SK-N-SH (cell line): ENCODE measurements around the gene SLC6A11. TPM values are rescaled to one million over a fixed set of nuclear protein-coding genes. Genes with fewer than 3 reads are reported as not detected.

Experiments used
- CTCF ChIA-PET: fragments of 300-600, 350-600 bp; formaldehyde crosslinking; extraction: SDS; loops from one replicate; lab custom pipeline; 2021; lab: Yijun Ruan, JAX
- POLR2A ChIA-PET: fragments of 350-600 bp; sonication (Branson Sonifier 250); formaldehyde crosslinking; extraction: SDS; loops from one replicate; lab custom pipeline; 2020; ENCODE audit warnings: antibody characterized with exemption, inconsistent platforms; lab: Yijun Ruan, JAX
- DNase-seq: peaks from one replicate; pipeline ENCODE4 v3.0.0; 2012
- H2AFZ ChIP-seq: fragments of 200-600 bp; sonication (generic); 2 replicates; pipeline ENCODE4 v1.8.1; 2016; ENCODE audit warnings: antibody characterized with exemption, mild to moderate bottlenecking, low read depth
- H3F3A ChIP-seq: fragments of 200-600 bp; sonication (generic); replicated peaks from 2 replicates; pipeline ENCODE3; 2016; ENCODE audit warnings: antibody characterized with exemption, mild to moderate bottlenecking; ENCODE audit not compliant: insufficient read depth
- H3K27ac ChIP-seq, 2 experiments: fragments of 200-500 bp in 1 of 2; fragments of 200-600 bp in 1 of 2; sonication (Bioruptor generic) in 1 of 2; sonication (generic), shearing (Covaris generic) in 1 of 2; 2 replicates each; pipeline versions ENCODE4 v1.5.1 to v1.6.1; 2014 to 2016; ENCODE audit warnings: low read depth in 2 of 2, inconsistent platforms in 1 of 2, low read length in 1 of 2, mild to moderate bottlenecking in 1 of 2, mixed read lengths in 1 of 2
- H3K27me3 ChIP-seq: fragments of 200-600 bp; sonication (generic), shearing (Covaris generic); 2 replicates; pipeline ENCODE4 v1.6.1; 2016; ENCODE audit warnings: mixed run types; ENCODE audit not compliant: insufficient read depth
- H3K36me3 ChIP-seq, 2 experiments: fragments of 200-500 bp in 1 of 2; fragments of 200-600 bp in 1 of 2; sonication (Bioruptor generic) in 1 of 2; sonication (generic) in 1 of 2; replicated peaks in 1 of 2; 2 replicates each; pipeline versions ENCODE3 to v1.5.1; 2014 to 2016; ENCODE audit warnings: low read length in 1 of 2, mild to moderate bottlenecking in 1 of 2; ENCODE audit not compliant: insufficient read depth in 2 of 2, control insufficient read depth in 1 of 2
- H3K4me1 ChIP-seq, 2 experiments: fragments of 200-500 bp in 1 of 2; fragments of 200-600 bp in 1 of 2; sonication (Bioruptor generic) in 1 of 2; sonication (generic), shearing (Covaris generic) in 1 of 2; 2 replicates each; pipeline versions ENCODE4 v1.5.1 to v1.6.1; 2014 to 2016; ENCODE audit warnings: low read depth in 1 of 2, low read length in 1 of 2, mixed run types in 1 of 2; ENCODE audit not compliant: insufficient read depth in 2 of 2, control insufficient read depth in 1 of 2
- H3K4me2 ChIP-seq: fragments of 200-600 bp; sonication (generic), shearing (Covaris generic); 2 replicates; pipeline ENCODE4 v1.6.1; 2017; ENCODE audit warnings: mixed run types
- H3K4me3 ChIP-seq, 2 experiments: fragments of 200-500 bp in 1 of 2; fragments of 200-600 bp in 1 of 2; sonication (Bioruptor generic) in 1 of 2; sonication (generic), shearing (Covaris generic) in 1 of 2; 2 replicates each; pipeline versions ENCODE4 v1.5.1 to v1.8.1; 2014 to 2016; ENCODE audit warnings: low read depth in 2 of 2, inconsistent platforms in 1 of 2, low read length in 1 of 2, mild to moderate bottlenecking in 1 of 2, mixed read lengths in 1 of 2, moderate library complexity in 1 of 2
- H3K79me2 ChIP-seq: fragments of 200-600 bp; sonication (generic); 2 replicates; pipeline ENCODE4 v1.8.1; 2017; ENCODE audit warnings: mild to moderate bottlenecking; ENCODE audit not compliant: insufficient read depth
- H3K9ac ChIP-seq: fragments of 200-600 bp; sonication (generic); 2 replicates; pipeline ENCODE4 v1.6.1; 2017; ENCODE audit warnings: mixed run types
- H3K9me2 ChIP-seq: fragments of 200-600 bp; sonication (generic); 2 replicates; pipeline ENCODE4 v1.6.1; 2017; ENCODE audit warnings: mixed run types
- H3K9me3 ChIP-seq: fragments of 200-600 bp; sonication (generic); 2 replicates; pipeline ENCODE4 v1.6.1; 2017; ENCODE audit warnings: mixed run types, mild to moderate bottlenecking, moderate library complexity
- H4K20me1 ChIP-seq: fragments of 200-600 bp; sonication (generic); 2 replicates; pipeline ENCODE4 v1.6.1; 2017; ENCODE audit warnings: mild to moderate bottlenecking, mixed run types; ENCODE audit not compliant: insufficient read depth
- CTCF ChIP-seq: fragments of 200-600 bp; sonication (generic); IDR thresholded peaks from 2 replicates; pipeline ENCODE4 v1.6.1; 2017; ENCODE audit warnings: antibody characterized with exemption, mild to moderate bottlenecking, moderate library complexity
- EZH2phosphoT487 ChIP-seq: fragments of 200-600 bp; sonication (generic); IDR thresholded peaks from 2 replicates; pipeline ENCODE4 v1.6.1; 2017; ENCODE audit warnings: low read depth, mixed run types, mild to moderate bottlenecking, antibody characterized with exemption, moderate library complexity, borderline replicate concordance
- JUND ChIP-seq: IDR thresholded peaks from 2 replicates; pipeline ENCODE4 v1.4.0; 2012
- PBX3 ChIP-seq: IDR thresholded peaks from 2 replicates; pipeline ENCODE4; 2012
- SIN3A ChIP-seq: IDR thresholded peaks from 2 replicates; pipeline ENCODE4 v1.6.1; 2012; ENCODE audit warnings: low read depth, mild to moderate bottlenecking, low read length, moderate library complexity, borderline replicate concordance
- TAF1 ChIP-seq: IDR thresholded peaks from 2 replicates; pipeline ENCODE4 v1.6.1; 2012; ENCODE audit warnings: low read depth, mild to moderate bottlenecking, low read length, moderate library complexity, borderline replicate concordance
- TCF12 ChIP-seq: IDR thresholded peaks from 2 replicates; pipeline ENCODE4 v1.4.0; 2012
- TEAD4 ChIP-seq: IDR thresholded peaks from 2 replicates; pipeline ENCODE4 v1.4.0; 2012; ENCODE audit warnings: mild to moderate bottlenecking, borderline replicate concordance; ENCODE audit not compliant: insufficient read depth
- WGBS: methylation state at CpG from one replicate; pipeline ENCODE4 v1.1.6; 2017; ENCODE audit warnings: low lambda C conversion rate; 5-methylcytosine and 5-hydroxymethylcytosine counted together
- polyA plus RNA-seq, 3 experiments: library from polyadenylated mRNA; depleted of rRNA; stranded (reverse); fragments of >200 nt; gene quantifications; 2 replicates each; pipeline ENCODE4 v1.2.3, GENCODE V29; 2012
- TF ChIP-seq, protein P1 (sequence below): IDR thresholded peaks from 2 replicates; pipeline ENCODE4 v1.6.1; 2012; ENCODE audit warnings: mild to moderate bottlenecking, low read depth, low read length, moderate library complexity

SLC6A11 gene
- polyA plus RNA-seq, 1 of the 3 experiments (the other 2 are of a cell fraction), result 0.03 TPM

GRCh38 chr3:10962481-10963036, 146.5 kb downstream of the SLC6A11 start (continued):
- TF ChIP-seq, protein P1, sequence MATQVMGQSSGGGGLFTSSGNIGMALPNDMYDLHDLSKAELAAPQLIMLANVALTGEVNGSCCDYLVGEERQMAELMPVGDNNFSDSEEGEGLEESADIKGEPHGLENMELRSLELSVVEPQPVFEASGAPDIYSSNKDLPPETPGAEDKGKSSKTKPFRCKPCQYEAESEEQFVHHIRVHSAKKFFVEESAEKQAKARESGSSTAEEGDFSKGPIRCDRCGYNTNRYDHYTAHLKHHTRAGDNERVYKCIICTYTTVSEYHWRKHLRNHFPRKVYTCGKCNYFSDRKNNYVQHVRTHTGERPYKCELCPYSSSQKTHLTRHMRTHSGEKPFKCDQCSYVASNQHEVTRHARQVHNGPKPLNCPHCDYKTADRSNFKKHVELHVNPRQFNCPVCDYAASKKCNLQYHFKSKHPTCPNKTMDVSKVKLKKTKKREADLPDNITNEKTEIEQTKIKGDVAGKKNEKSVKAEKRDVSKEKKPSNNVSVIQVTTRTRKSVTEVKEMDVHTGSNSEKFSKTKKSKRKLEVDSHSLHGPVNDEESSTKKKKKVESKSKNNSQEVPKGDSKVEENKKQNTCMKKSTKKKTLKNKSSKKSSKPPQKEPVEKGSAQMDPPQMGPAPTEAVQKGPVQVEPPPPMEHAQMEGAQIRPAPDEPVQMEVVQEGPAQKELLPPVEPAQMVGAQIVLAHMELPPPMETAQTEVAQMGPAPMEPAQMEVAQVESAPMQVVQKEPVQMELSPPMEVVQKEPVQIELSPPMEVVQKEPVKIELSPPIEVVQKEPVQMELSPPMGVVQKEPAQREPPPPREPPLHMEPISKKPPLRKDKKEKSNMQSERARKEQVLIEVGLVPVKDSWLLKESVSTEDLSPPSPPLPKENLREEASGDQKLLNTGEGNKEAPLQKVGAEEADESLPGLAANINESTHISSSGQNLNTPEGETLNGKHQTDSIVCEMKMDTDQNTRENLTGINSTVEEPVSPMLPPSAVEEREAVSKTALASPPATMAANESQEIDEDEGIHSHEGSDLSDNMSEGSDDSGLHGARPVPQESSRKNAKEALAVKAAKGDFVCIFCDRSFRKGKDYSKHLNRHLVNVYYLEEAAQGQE, result no peak
- no peak for TF ChIP-seq TEAD4
- no peak for TF ChIP-seq TAF1
- TF ChIP-seq EZH2phosphoT487, result no peak
- TF ChIP-seq TCF12, result no peak
- TF ChIP-seq PBX3, result no peak
- TF ChIP-seq CTCF, result no peak
- no peak for TF ChIP-seq JUND

DNA sequence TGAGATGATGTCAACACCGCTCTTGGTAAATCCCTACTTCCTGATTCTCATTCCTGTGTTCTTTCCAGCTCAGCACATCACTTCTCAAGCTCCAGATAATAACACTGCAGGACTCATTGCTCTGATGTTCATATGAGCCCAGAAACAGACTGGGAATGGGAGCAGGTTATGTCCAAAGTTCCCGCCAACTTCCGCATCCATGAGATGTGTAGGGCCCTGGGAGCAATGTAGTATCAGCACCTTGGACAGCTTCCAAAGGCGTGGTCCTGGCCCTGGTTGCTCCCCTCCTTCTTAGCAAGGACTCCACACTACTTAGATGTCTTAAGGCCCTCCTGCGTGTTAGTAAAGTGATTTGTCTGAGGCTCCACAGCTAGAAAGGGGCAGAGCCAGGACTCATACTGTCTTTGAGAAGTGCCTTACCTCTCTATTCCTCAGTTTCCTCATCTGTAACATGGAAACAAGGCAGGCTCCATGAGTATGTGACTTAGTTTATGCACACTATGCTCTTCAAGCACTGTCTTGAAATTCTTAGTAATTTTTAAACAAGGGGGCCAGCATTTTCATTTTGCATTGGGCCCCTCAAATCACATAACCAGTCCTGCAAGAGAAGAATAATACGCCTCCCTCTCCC, 148.6 kb downstream of the SLC6A11 start:
- Histone ChIP-seq H3K4me1 (peaks cover 0 to 7% of the 10 kb centered on the region in 2 experiments; a peak in 1 of 4 replicates), H2AFZ (no peak overlapping the region), H3K9me2 (no peaks in the 10 kb centered on the region), H3K4me3 (no peak overlapping the region), H3F3A (no peaks in the 10 kb centered on the region), H3K4me2 (no peak overlapping the region), H3K9me3 (no peaks in the 10 kb centered on the region), H3K27ac (no peak overlapping the region), H3K27me3 (no peaks in the 10 kb centered on the region), H3K36me3 (no peaks in the 10 kb centered on the region), H3K9ac (no peak overlapping the region), H3K79me2 (no peaks in the 10 kb centered on the region), H4K20me1 (no peaks in the 10 kb centered on the region)
- POLR2A ChIA-PET, result no interaction called here
- 57% methylated on average over 4 of the region's 6 CpGs for WGBS
- CTCF ChIA-PET, result interaction anchor here (1.9 to 5.1 kb wide), 3 partner anchors 18 to 96 kb away, joined by 7 to 29 read pairs (median 21); no protein-coding TSS in a partner anchor
- no peak for DNase-seq
- no peak for TF ChIP-seq SIN3A
- TF ChIP-seq, protein P1, result peak; percentile 93
